GM23338 (cell line): ENCODE data around the gene NEO1.

Experiments used
- CTCF ChIP-seq, 2 experiments: fragments of 200-600 bp in 1 of 2; sonication (generic) in 1 of 2; conservative IDR thresholded peaks; 2 replicates each; pipeline versions ENCODE4 v1.5.1 to v1.6.1; 2016 to 2017; ENCODE audit warnings: antibody characterized with exemption in 2 of 2, low read depth in 2 of 2, mild to moderate bottlenecking in 2 of 2, moderate library complexity in 1 of 2
- EZH2phosphoT487 ChIP-seq: fragments of 200-600 bp; sonication (generic); IDR thresholded peaks from one replicate; pipeline ENCODE4 v1.8.1; 2018; ENCODE audit warnings: antibody characterized with exemption; ENCODE audit not compliant: unreplicated experiment

GRCh38 chr15:73334086-73334485 is 281.8 kb downstream of the NEO1 start:
- TF ChIP-seq CTCF (conservative IDR thresholded peaks at IDR 0.05; ENCODE audit: low read depth in 2 of 2), result no peak
- TF ChIP-seq EZH2phosphoT487, result no peak
